K562 (cell line): ENCODE measurements around the gene MGST1. TPM values are rescaled to one million over a fixed set of nuclear protein-coding genes. Genes with fewer than 3 reads are reported as not detected.

Source experiments
- CCNT2 ChIP-seq: IDR thresholded peaks from 2 replicates; pipeline ENCODE4 v1.6.1; 2011; ENCODE audit warnings: borderline replicate concordance, low read depth, mild to moderate bottlenecking, moderate library complexity, mixed read lengths, low read length; ENCODE audit not compliant: insufficient read length; ENCODE audit errors: extremely low read depth
- CTCF ChIP-seq, 3 experiments: IDR thresholded peaks in 2 of 3; conservative IDR thresholded peaks in 1 of 3; 2 replicates each; pipeline ENCODE4 v1.5.1; 2011 to 2012; ENCODE audit warnings: low read length in 3 of 3, mild to moderate bottlenecking in 3 of 3, control low read depth in 2 of 3, improper control_type of control experiment in 1 of 3, inconsistent platforms in 1 of 3, low read depth in 1 of 3, mixed read lengths in 1 of 3, moderate library complexity in 1 of 3; ENCODE audit not compliant: insufficient read depth in 2 of 3
- REST ChIP-seq, 2 experiments: fragments of 450-650 bp; formaldehyde crosslinking in 1 of 2; IDR thresholded peaks; 2 replicates each; pipeline versions ENCODE4 v1.4.0 to v1.6.1; 2014 to 2020; ENCODE audit warnings: mild to moderate bottlenecking in 2 of 2, borderline replicate concordance in 1 of 2, low read depth in 1 of 2
- SPI1 ChIP-seq: IDR thresholded peaks from 2 replicates; pipeline ENCODE4 v1.6.1; 2011; ENCODE audit warnings: low read depth, low read length, control low read depth, borderline replicate concordance
- ZBTB33 ChIP-seq: sonication (generic); formaldehyde crosslinking; IDR thresholded peaks from 2 replicates; pipeline ENCODE4 v1.8.1; 2023; ENCODE audit warnings: mild to moderate bottlenecking, missing genetic modification reagents
- polyA plus RNA-seq, 8 experiments: library from polyadenylated mRNA; depleted of rRNA in 4 of 8; stranded (reverse) in 5 of 8; unstranded in 3 of 8; fragments of >200 nt; fragmentation: Nextera tagmentation in 2 of 8; fragmentation: Illumina TruSeq in 1 of 8; extraction: Ambion mirVana in 2 of 8; extraction: Trizol in 1 of 8; gene quantifications; 2 replicates each; pipeline versions ENCODE4 v1.2.1 to v1.2.3, GENCODE V29; 2011 to 2014; ENCODE audit warnings: inconsistent platforms in 1 of 8, missing spikeins in 1 of 8
- total RNA-seq, 7 experiments: library from RNA; depleted of rRNA in 6 of 7; stranded (reverse); fragments of >200 nt in 6 of 7; fragmentation: Illumina TruSeq in 2 of 7; extraction: Trizol in 2 of 7; gene quantifications; 2 replicates each; pipeline versions ENCODE4 v1.2.1 to v1.2.3, GENCODE V29; 2011 to 2021; ENCODE audit warnings: low replicate concordance in 1 of 7

The MGST1 gene
- total and polyA plus RNA-seq, 9 of the 15 experiments (the other 6 are each of a cell fraction or from before 2014, with no cell fraction given): 12.1 to 190 (median 73.3) TPM

- TF ChIP-seq SPI1: peak; percentile 81
- TF ChIP-seq CTCF (IDR thresholded peaks at IDR 0.05 in 2 of 3, conservative IDR thresholded peaks at IDR 0.05 in 1 of 3; ENCODE audit: insufficient read depth in 2 of 3, low read depth in 1 of 3, low read length in 3 of 3): peak; percentile 64 to 65 (median 64)
- TF ChIP-seq CCNT2: no peak
- peak; percentile 44; the same call in 1 of the 2 replicates for TF ChIP-seq REST (IDR thresholded peaks at IDR 0.05; ENCODE audit: borderline replicate concordance)
- TF ChIP-seq REST (CRISPR knock-in tag; IDR thresholded peaks at IDR 0.05; ENCODE audit: low read depth): no peak
- TF ChIP-seq ZBTB33 (CRISPR knock-in tag): peak; percentile 85
These were observed 12.4 kb downstream of the MGST1 start (continued) for GRCh38 chr12:16359512-16360491.
